ENCODE data around the gene USP24. TPM values are rescaled to one million over a fixed set of nuclear protein-coding genes. Genes with fewer than 3 reads are reported as not detected.

USP24 gene
- total RNA-seq, 2 donors from 2014 or later, result 29.0 to 36.2 TPM

DNA sequence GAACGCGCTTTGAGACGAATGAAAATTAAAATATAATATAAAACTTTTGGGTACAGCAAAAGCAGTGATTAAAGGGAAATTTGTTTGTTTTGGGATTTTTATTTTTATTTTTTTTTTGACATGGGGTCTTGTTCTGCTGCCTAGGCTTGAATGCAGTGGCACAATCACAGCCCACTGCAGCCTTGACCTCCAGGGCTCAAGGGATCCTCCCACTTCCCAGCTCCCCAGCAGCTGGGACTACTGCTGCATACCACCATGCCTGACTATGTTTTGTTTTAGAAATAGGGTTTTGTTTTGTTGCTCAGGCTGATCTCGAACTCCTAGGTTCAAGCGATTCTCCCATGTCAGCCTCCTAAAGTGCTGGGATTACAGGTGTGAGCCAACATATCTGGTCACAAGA, 30.3 kb downstream of the USP24 start:
- H3K4me3 ChIP-seq, result no peak overlapping the region
- TF ChIP-seq, protein P1, sequence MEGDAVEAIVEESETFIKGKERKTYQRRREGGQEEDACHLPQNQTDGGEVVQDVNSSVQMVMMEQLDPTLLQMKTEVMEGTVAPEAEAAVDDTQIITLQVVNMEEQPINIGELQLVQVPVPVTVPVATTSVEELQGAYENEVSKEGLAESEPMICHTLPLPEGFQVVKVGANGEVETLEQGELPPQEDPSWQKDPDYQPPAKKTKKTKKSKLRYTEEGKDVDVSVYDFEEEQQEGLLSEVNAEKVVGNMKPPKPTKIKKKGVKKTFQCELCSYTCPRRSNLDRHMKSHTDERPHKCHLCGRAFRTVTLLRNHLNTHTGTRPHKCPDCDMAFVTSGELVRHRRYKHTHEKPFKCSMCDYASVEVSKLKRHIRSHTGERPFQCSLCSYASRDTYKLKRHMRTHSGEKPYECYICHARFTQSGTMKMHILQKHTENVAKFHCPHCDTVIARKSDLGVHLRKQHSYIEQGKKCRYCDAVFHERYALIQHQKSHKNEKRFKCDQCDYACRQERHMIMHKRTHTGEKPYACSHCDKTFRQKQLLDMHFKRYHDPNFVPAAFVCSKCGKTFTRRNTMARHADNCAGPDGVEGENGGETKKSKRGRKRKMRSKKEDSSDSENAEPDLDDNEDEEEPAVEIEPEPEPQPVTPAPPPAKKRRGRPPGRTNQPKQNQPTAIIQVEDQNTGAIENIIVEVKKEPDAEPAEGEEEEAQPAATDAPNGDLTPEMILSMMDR (IDR thresholded peaks at IDR 0.05), result no peak
- H3K27ac ChIP-seq, result no peak overlapping the region
- no peaks in the 10 kb centered on the region for H3K36me3 ChIP-seq
- H3K27me3 ChIP-seq, result no peaks in the 10 kb centered on the region
- peaks cover 0 to 24% of the 10 kb centered on the region in 2 donors for H3K4me1 ChIP-seq
- no peaks in the 10 kb centered on the region for H3K9me3 ChIP-seq
- DNase-seq (ENCODE audit: low spot score), result no peak

DNA sequence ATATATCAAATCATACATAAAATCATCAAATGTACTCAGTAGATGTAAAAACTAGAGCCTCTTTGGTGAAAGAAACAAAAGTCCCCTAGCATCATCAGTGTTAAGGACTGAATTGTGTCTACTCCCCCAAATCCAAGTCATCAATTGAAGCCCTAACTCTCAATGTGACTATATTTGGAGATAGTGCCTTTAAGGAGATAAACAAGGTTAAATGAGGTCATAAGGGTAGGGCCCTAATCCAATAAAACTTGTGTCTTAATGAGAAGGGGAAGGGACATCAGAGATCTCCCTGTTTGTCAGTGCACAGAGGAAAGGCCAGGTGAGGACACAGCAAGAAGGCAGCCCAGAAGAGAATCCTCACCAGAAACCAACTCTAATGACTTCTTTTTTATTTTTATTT, 33.5 kb downstream of the USP24 start:
- no peak overlapping the region for H3K4me3 ChIP-seq
- H3K27ac ChIP-seq, result no peak overlapping the region
- H3K4me1 ChIP-seq, result peaks cover 0 to 27% of the 10 kb centered on the region in 2 donors
- H3K9me3 ChIP-seq, result no peaks in the 10 kb centered on the region
- TF ChIP-seq, protein P1 (IDR thresholded peaks at IDR 0.05), result no peak
- DNase-seq (ENCODE audit: low spot score), result no peak
- no peaks in the 10 kb centered on the region for H3K36me3 ChIP-seq
- H3K27me3 ChIP-seq, result no peaks in the 10 kb centered on the region

DNA sequence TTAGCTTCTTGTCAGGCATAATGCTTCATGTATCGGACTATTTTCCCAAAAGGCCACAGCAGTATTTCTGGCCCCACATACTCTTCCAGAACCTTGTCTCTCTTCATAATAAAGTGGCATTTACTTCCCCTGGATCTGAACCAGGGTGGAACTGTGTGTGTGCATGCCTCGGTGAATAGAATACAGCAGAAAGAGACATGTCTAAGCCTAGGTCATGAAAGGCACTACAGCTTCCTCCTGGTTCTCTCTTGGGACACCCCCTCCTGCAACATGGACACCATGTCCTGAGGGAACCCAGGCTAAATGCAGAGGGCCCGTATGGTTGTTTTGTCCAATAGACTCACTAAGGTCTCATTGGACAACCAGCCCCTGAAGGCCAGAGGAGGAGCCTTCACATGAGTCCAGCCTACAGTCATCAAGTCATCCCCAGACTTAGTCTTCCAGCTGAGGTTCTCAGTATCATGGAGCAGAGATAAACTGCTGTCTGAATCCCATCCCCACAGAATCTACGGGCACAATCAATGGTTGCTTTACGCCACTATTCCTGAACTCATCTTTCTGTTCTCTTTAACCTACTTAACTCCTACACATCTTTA, 35.0 kb downstream of the USP24 start:
- DNase-seq (ENCODE audit: low spot score), result no peak
- no peak overlapping the region for H3K4me3 ChIP-seq
- H3K36me3 ChIP-seq, result no peaks in the 10 kb centered on the region
- no peaks in the 10 kb centered on the region for H3K9me3 ChIP-seq
- H3K27me3 ChIP-seq, result no peaks in the 10 kb centered on the region
- no peak overlapping the region for H3K27ac ChIP-seq
- TF ChIP-seq, protein P1 (IDR thresholded peaks at IDR 0.05), result no peak
- peaks cover 0 to 27% of the 10 kb centered on the region in 2 donors for H3K4me1 ChIP-seq

DNA sequence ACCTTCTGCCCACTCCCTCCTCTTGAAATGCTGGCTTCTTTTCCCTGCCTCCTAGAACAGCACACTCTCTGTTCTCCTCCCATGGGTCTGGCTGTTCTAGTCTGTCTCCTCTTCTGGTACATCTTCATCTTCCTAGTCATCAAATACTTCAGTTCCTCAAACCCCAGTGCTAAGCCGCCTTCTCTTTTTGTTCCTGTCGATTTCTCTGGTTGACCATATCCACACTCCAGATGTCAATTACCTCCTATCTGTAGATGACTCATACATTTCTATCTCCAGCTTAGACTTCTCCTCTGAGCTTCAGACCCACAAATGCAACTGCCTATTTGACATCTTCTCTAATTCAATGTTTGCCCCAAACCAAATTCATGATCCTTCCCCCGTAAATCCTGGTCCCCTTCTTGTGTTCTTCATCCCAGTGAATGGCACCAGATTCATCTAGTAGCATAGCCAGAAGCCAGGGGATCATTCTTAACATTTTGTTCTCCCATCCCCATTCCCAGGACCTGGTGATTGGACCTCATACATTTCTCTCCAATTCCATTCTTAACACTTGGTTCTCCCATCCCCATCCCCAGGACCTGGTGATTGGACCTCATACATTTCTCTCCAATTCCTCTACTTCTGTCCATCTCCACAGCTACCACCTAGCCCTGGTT, 35.9 kb downstream of the USP24 start:
- TF ChIP-seq, protein P1 (IDR thresholded peaks at IDR 0.05), result no peak
- Histone ChIP-seq H3K36me3 (no peaks in the 10 kb centered on the region), H3K27me3 (no peaks in the 10 kb centered on the region), H3K9me3 (no peaks in the 10 kb centered on the region), H3K27ac (no peak overlapping the region), H3K4me3 (no peak overlapping the region), H3K4me1 (peaks cover 0 to 27% of the 10 kb centered on the region in 2 donors)
- no peak for DNase-seq (ENCODE audit: low spot score)

DNA sequence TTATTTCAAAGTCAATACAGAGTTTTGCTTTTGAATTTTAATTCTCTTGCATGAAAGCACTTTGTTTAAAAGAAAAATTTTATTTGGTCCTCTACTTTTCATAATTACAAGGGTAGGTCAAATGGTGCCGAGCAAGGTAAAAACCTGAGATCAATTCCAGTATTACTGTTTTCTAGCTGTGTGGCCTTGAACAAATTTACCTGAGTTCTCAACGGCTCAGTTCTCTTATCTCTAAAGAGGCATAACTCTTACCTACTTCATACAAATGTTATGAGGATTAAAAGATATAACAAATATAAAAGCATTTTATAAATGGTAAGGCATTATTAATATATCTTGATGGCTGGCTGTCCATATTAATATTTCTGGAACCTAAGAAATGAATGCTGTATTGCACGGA, 42.5 kb downstream of the USP24 start:
- peaks cover 0 to 10% of the 10 kb centered on the region in 2 donors for H3K4me1 ChIP-seq
- H3K27ac ChIP-seq, result peak overlapping the region in 1 of 2 donors; percentile 11
- no peak overlapping the region for H3K4me3 ChIP-seq
- H3K27me3 ChIP-seq, result no peaks in the 10 kb centered on the region
- TF ChIP-seq, protein P1 (IDR thresholded peaks at IDR 0.05), result no peak
- no peaks in the 10 kb centered on the region for H3K9me3 ChIP-seq
- peaks cover 15% of the 10 kb centered on the region for H3K36me3 ChIP-seq
- no peak for DNase-seq (ENCODE audit: low spot score)

Measured in right atrium auricular region (tissue), 2 donors.